ENCODE measurements around the gene CLDN24. TPM values are rescaled to one million over a fixed set of nuclear protein-coding genes. Genes with fewer than 3 reads are reported as not detected.

Gene CLDN24
- total RNA-seq, 1 donor from 2014 or later = not detected

DNA sequence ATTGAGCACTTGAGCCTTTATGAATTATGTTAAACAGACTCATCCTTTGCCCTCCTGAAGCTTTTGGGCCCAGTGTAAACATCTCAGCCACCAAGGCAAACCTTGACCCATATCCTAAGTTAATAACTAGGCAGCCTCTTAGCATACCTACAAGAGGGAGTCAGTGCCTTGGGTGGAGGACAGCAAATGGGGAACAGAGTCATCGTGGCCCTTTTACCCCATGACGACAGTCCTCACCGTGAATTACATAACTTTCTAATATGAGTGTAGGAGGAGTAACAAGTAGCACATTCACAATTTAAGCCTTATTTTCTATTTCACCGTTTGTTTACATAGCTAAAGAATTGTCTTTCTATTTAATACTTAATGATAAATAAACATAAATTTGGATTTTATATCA, 18.9 kb downstream of the CLDN24 start:
- no peak overlapping the region for H3K27ac Mint-ChIP-seq
- DNase-seq (ENCODE audit: low spot score) = no peak
- intact Hi-C loops (cut with micrococcal nuclease) = no loop called here
- peaks cover 4% of the 10 kb centered on the region for H3K27me3 Mint-ChIP-seq (ENCODE audit: low read depth)
- H3K4me3 Mint-ChIP-seq (ENCODE audit: low read depth) = no peak overlapping the region
- H3K36me3 Mint-ChIP-seq (ENCODE audit: low read depth) = no peaks in the 10 kb centered on the region
- no peaks in the 10 kb centered on the region for H3K9me3 Mint-ChIP-seq
- H3K4me1 Mint-ChIP-seq (ENCODE audit: low read depth) = peaks cover 2% of the 10 kb centered on the region

DNA sequence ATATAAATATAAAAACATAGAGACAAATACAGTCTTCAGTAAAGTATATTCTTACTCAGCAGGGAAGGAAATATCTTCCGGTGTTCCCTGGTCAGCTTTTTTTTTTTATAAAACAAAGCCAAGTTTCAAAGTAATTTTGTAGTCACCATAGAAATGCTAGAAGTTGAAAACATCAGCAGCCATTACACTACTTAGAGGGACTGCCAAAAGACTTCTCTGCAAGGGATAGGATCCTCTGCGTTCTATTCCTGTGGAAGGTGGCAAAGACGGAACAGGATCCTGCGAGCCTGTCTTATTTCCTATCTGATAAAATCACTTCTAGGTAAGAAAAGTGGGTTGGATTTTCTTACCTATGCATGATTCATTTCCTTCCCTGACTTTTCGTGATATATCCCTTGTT, 21.6 kb downstream of the CLDN24 start:
- H3K4me1 Mint-ChIP-seq (ENCODE audit: low read depth) = peaks cover 2% of the 10 kb centered on the region
- no peak overlapping the region for H3K27ac Mint-ChIP-seq
- H3K27me3 Mint-ChIP-seq (ENCODE audit: low read depth) = no peaks in the 10 kb centered on the region
- H3K9me3 Mint-ChIP-seq = no peaks in the 10 kb centered on the region
- intact Hi-C loops (cut with micrococcal nuclease) = no loop called here
- DNase-seq (ENCODE audit: low spot score) = no peak
- no peak overlapping the region for H3K4me3 Mint-ChIP-seq (ENCODE audit: low read depth)
- H3K36me3 Mint-ChIP-seq (ENCODE audit: low read depth) = no peaks in the 10 kb centered on the region

DNA sequence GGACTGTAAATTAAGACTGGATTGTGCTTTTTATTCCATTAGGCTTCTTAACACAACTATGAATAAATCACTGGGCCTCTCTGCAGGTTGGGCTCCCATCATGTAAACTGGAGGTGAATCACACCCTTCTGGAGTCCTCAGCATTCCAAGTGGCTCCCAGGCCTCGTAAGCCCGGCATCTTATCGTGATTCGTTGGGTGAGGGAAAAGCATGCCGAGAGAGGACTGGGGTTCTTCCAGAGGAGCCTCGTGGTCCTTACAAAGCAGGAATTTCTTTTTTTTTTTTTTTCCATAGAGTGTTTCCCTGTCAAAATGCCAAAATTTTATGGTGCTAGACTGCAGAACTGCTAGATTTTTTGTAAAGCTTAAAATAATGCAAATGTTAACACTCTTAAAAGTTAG, 22.2 kb downstream of the CLDN24 start:
- Mint-ChIP-seq H3K4me1 (ENCODE audit: low read depth) (peaks cover 2% of the 10 kb centered on the region), H3K36me3 (ENCODE audit: low read depth) (no peaks in the 10 kb centered on the region), H3K27ac (no peak overlapping the region), H3K4me3 (ENCODE audit: low read depth) (no peak overlapping the region), H3K27me3 (ENCODE audit: low read depth) (no peaks in the 10 kb centered on the region), H3K9me3 (no peaks in the 10 kb centered on the region)
- no peak for DNase-seq (ENCODE audit: low spot score)
- intact Hi-C loops (cut with micrococcal nuclease) = no loop called here

DNA sequence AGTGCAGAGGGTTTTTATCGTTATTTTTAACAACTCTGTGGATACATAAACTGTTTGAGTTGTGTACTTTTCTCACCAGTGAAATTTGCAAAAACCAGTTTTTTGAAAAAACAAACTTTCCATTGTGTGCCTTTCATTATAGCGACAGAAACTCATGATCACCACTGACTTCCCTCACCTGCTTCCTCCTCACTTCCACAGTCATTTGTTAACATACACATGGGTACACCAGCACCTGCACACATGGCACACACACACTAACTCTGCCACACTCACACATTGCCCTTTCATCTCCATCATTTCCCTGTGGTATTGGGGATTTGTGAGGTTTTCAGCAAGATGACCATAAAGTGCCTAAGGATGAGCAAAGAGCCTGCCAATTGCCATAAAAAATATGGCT, 22.8 kb downstream of the CLDN24 start:
- Mint-ChIP-seq H3K36me3 (ENCODE audit: low read depth) (no peaks in the 10 kb centered on the region), H3K4me1 (ENCODE audit: low read depth) (peaks cover 2% of the 10 kb centered on the region), H3K4me3 (ENCODE audit: low read depth) (no peak overlapping the region), H3K9me3 (no peaks in the 10 kb centered on the region), H3K27me3 (ENCODE audit: low read depth) (no peaks in the 10 kb centered on the region), H3K27ac (no peak overlapping the region)
- intact Hi-C loops (cut with micrococcal nuclease) = no loop called here
- DNase-seq (ENCODE audit: low spot score) = no peak

DNA sequence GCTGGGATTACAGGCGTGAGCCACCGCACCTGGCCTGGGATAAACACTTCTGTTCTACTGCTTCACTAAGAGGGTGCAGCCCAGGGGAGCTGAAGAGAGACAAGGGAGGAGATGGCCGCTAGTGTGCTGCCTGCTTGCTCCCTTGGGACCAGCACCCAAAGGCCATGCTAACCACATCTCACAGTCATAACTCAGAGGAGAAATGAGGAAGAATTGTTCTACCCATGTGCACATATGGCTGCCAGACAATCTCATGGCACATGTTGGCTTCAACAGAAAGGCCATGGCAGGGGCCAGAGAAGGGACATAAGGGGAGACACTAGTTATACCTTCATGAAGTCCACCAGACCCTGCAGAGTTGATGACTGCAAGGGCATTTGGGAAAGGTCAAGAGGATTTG, 24.6 kb downstream of the CLDN24 start:
- no peak overlapping the region for H3K27ac Mint-ChIP-seq
- no peak overlapping the region for H3K4me3 Mint-ChIP-seq (ENCODE audit: low read depth)
- H3K9me3 Mint-ChIP-seq = no peaks in the 10 kb centered on the region
- no peaks in the 10 kb centered on the region for H3K36me3 Mint-ChIP-seq (ENCODE audit: low read depth)
- no peaks in the 10 kb centered on the region for H3K27me3 Mint-ChIP-seq (ENCODE audit: low read depth)
- no peak for DNase-seq (ENCODE audit: low spot score)
- intact Hi-C loops (cut with micrococcal nuclease) = no loop called here
- peaks cover 2% of the 10 kb centered on the region for H3K4me1 Mint-ChIP-seq (ENCODE audit: low read depth)

DNA sequence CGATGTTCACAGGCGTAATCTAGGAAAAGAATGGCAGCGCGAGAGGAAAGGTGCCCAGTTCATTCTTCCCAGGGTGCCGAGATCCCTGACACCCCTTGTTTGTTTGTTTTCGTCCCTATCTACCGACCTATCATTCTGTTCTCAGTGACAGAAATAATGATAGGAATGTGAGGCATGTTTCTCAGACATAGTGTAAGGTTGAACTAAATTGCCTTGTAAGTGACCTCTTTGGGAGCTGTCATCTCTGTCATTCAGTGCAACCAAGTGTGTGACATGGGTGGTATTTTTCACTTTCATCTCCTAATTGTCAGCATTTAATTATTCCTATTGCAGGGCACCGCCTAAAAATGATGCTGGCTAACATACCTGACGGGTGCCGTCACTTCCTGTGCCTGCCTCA, 26.5 kb downstream of the CLDN24 start:
- intact Hi-C loops (cut with micrococcal nuclease) = no loop called here
- Mint-ChIP-seq H3K9me3 (no peaks in the 10 kb centered on the region), H3K4me1 (ENCODE audit: low read depth) (no peaks in the 10 kb centered on the region), H3K27ac (no peak overlapping the region), H3K4me3 (ENCODE audit: low read depth) (no peak overlapping the region), H3K27me3 (ENCODE audit: low read depth) (no peaks in the 10 kb centered on the region), H3K36me3 (ENCODE audit: low read depth) (no peaks in the 10 kb centered on the region)
- DNase-seq (ENCODE audit: low spot score) = no peak

DNA sequence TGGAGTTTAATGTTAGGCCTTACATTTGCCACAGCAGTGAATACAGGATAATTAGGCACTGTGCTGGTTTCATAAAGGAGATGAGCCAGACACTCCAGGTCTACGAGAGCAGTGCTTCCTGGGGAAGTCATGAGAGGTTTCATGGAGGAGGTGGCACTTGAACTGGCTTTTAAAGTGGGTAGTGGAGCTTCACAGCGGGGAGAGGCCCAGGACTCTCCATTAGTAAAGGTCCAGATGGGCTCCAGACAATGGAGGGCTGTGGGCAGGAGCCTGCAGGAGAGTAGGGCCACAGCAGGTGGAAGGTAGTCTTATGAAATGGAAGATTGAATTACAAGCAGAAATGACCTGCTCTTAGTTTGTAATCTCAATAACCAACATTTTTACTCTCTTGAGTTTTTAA, 31.2 kb downstream of the CLDN24 start:
- intact Hi-C loops (cut with micrococcal nuclease) = no loop called here
- Mint-ChIP-seq H3K4me3 (ENCODE audit: low read depth) (no peak overlapping the region), H3K27me3 (ENCODE audit: low read depth) (no peaks in the 10 kb centered on the region), H3K4me1 (ENCODE audit: low read depth) (no peaks in the 10 kb centered on the region), H3K9me3 (no peaks in the 10 kb centered on the region), H3K36me3 (ENCODE audit: low read depth) (no peaks in the 10 kb centered on the region), H3K27ac (no peak overlapping the region)
- no peak for DNase-seq (ENCODE audit: low spot score)

DNA sequence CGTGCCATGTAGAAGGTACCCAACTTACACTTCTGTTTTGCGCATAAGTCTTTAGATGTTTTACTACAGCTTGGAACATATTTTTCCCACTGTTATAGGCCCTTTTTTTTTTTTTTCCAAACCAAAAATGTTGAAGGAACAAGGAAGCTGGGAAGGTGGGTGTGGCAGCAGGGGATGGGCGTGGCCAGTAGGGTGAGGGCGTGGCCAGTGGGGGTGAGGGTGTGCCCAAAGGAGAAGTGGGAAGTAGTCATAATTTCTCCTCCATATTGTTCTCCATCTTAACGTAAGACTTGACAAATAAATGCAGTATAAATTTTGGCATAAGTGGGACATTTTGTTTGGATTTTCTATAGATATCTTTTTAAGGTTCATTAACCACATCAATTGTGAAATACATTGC, 32.5 kb downstream of the CLDN24 start:
- Mint-ChIP-seq H3K27ac (no peak overlapping the region), H3K9me3 (no peaks in the 10 kb centered on the region), H3K27me3 (ENCODE audit: low read depth) (no peaks in the 10 kb centered on the region), H3K4me3 (ENCODE audit: low read depth) (no peak overlapping the region), H3K4me1 (ENCODE audit: low read depth) (no peaks in the 10 kb centered on the region), H3K36me3 (ENCODE audit: low read depth) (no peaks in the 10 kb centered on the region)
- no peak for DNase-seq (ENCODE audit: low spot score)
- intact Hi-C loops (cut with micrococcal nuclease) = loop anchor here (5.0 kb wide), 1 partner anchor 118 kb away; no protein-coding TSS in a partner anchor

DNA sequence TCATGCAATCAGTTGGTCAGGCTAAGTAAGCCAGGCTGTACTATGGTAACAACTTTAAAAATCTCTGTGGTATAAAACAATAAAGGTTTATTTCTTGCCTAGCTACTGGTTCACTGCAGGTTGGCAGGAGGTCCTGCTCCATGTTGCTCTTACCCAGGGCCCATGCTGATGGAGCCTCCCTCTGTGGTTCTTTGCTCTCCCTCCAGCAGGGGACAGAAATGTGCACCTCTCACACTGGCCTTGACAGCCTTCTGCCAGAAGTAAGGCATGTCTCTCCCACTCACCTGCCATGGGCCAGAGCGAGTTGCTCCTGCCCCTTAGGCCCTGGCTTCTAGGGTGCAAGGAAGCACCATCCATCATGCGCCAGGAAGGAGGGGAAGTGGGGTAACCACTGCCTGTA, 33.3 kb downstream of the CLDN24 start:
- DNase-seq (ENCODE audit: low spot score) = no peak
- no peaks in the 10 kb centered on the region for H3K9me3 Mint-ChIP-seq
- no peaks in the 10 kb centered on the region for H3K4me1 Mint-ChIP-seq (ENCODE audit: low read depth)
- intact Hi-C loops (cut with micrococcal nuclease) = loop anchor here (5.0 kb wide), 1 partner anchor 118 kb away; no protein-coding TSS in a partner anchor
- H3K4me3 Mint-ChIP-seq (ENCODE audit: low read depth) = no peak overlapping the region
- no peaks in the 10 kb centered on the region for H3K36me3 Mint-ChIP-seq (ENCODE audit: low read depth)
- no peak overlapping the region for H3K27ac Mint-ChIP-seq
- no peaks in the 10 kb centered on the region for H3K27me3 Mint-ChIP-seq (ENCODE audit: low read depth)

DNA sequence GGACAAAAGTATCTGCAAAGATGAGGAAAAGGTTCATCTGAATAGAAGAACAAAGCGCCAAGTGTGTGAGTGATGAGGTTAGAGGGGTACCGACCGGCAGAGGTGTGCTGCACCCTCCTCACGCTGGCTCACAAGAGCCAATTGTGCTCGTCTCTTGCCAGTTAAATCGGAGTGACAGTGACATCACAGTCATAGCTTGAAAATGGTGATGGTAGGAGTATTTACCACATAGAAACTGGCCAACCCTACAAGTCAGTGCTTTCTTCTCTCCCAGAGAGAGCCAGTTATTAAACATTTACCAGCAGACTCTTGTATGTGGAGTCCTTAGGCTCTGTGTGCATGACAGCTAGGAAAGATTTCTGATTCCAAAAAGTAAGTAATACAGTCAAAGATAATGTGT, 34.5 kb downstream of the CLDN24 start:
- H3K4me3 Mint-ChIP-seq (ENCODE audit: low read depth) = no peak overlapping the region
- no peaks in the 10 kb centered on the region for H3K9me3 Mint-ChIP-seq
- H3K36me3 Mint-ChIP-seq (ENCODE audit: low read depth) = no peaks in the 10 kb centered on the region
- intact Hi-C loops (cut with micrococcal nuclease) = loop anchor here (5.0 kb wide), 1 partner anchor 120 kb away; no protein-coding TSS in a partner anchor
- no peak for DNase-seq (ENCODE audit: low spot score)
- H3K27me3 Mint-ChIP-seq (ENCODE audit: low read depth) = no peaks in the 10 kb centered on the region
- no peaks in the 10 kb centered on the region for H3K4me1 Mint-ChIP-seq (ENCODE audit: low read depth)
- no peak overlapping the region for H3K27ac Mint-ChIP-seq

DNA sequence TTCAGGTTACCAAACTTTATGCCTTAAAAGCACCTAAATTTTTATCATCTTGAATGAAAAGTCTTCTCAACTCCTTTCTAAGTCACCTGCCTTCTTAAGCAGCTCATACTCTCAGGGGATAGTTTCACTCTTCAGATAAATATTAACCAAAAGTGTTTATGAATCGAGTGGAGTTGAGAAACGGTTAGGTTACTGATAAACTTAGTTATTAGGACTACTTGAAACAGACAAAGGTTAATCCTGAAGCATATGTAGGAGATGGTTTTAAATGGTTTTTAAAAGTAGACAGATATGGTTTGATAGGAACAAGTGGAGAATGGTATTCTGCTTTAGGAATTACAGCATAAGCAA, 34.9 kb downstream of the CLDN24 start:
- H3K4me1 Mint-ChIP-seq (ENCODE audit: low read depth) = no peaks in the 10 kb centered on the region
- intact Hi-C loops (cut with micrococcal nuclease) = loop anchor here (5.0 kb wide), 1 partner anchor 120 kb away; no protein-coding TSS in a partner anchor
- H3K9me3 Mint-ChIP-seq = no peaks in the 10 kb centered on the region
- no peak for DNase-seq (ENCODE audit: low spot score)
- H3K27me3 Mint-ChIP-seq (ENCODE audit: low read depth) = no peaks in the 10 kb centered on the region
- H3K27ac Mint-ChIP-seq = no peak overlapping the region
- H3K36me3 Mint-ChIP-seq (ENCODE audit: low read depth) = no peaks in the 10 kb centered on the region
- H3K4me3 Mint-ChIP-seq (ENCODE audit: low read depth) = no peak overlapping the region

DNA sequence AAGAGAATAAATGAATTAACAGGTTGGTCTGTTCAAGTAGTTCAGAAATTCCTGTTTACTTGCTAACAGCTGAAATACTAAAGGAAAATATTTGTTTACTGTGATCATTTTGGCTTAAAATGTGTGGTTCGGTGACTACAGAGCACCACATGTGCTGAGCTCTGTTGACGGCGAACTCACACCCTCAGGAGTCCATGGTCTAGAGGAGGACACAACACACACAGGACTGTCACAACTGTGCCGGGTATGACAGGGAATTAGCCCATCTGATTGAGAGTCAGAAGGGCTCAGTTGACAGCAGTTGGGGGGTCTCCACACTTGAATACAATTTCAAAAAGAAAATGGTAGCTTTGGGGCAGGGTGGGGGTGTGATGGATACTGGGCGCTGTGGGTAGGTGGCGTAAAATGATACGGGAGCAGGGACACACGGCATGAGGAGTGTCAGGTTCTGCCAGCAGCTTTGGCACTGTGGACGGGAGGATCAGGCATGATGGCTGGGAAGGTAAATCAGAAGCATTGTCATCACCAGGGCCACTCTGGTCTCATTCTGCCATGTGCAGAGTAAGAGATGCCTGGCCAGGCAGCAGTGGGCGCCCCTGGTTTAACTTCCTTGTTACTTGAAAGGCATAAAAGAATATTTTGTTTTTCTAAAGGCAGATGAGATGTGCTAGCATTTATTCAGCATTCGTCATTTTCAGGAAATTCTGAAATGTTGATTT, 35.5 kb downstream of the CLDN24 start:
- H3K36me3 Mint-ChIP-seq (ENCODE audit: low read depth) = no peaks in the 10 kb centered on the region
- DNase-seq (ENCODE audit: low spot score) = no peak
- no peak overlapping the region for H3K4me3 Mint-ChIP-seq (ENCODE audit: low read depth)
- no peaks in the 10 kb centered on the region for H3K4me1 Mint-ChIP-seq (ENCODE audit: low read depth)
- H3K9me3 Mint-ChIP-seq = no peaks in the 10 kb centered on the region
- H3K27me3 Mint-ChIP-seq (ENCODE audit: low read depth) = no peaks in the 10 kb centered on the region
- intact Hi-C loops (cut with micrococcal nuclease) = loop anchor here (5.0 kb wide), 1 partner anchor 121 kb away; no protein-coding TSS in a partner anchor
- H3K27ac Mint-ChIP-seq = no peak overlapping the region

DNA sequence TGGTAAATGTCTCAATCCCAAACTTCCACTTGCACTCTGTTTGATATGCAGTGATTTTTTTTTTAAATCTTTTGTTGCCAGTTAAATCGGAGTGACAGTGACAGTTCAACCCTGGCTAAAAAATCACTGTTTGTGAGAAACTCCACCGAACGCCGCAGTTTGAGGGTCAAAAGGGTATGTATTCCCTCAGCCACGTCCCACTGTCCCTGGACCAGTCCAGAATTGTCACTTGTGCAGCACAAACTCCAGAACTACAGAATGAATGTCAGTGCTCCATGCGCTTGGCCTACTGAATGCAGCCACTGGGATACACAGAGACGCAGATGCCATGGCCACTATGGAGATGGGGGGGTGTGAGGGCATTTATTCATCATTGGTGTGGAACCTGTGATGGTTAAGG, 36.3 kb downstream of the CLDN24 start:
- Mint-ChIP-seq H3K9me3 (no peaks in the 10 kb centered on the region), H3K27me3 (ENCODE audit: low read depth) (no peaks in the 10 kb centered on the region), H3K4me1 (ENCODE audit: low read depth) (no peaks in the 10 kb centered on the region), H3K36me3 (ENCODE audit: low read depth) (no peaks in the 10 kb centered on the region), H3K27ac (no peak overlapping the region), H3K4me3 (ENCODE audit: low read depth) (no peak overlapping the region)
- no peak for DNase-seq (ENCODE audit: low spot score)
- intact Hi-C loops (cut with micrococcal nuclease) = loop anchor here (5.0 kb wide), 1 partner anchor 121 kb away; no protein-coding TSS in a partner anchor

Data from activated T-helper 2 cell treated with anti-CD3 and anti-CD28 coated beads, Interferon-gamma antibody, Interleukin-2, Interleukin-4, amounts not matched to agents 10 μg/mL and 5 μg/mL and 100 μg/mL, durations not matched to agents 14 hours and 24 hours and 36 hours (primary cell).